CD4-positive, alpha-beta T cell (primary cell): ENCODE data around the gene MTX1. TPM values are rescaled to one million over a fixed set of nuclear protein-coding genes. Genes with fewer than 3 reads are reported as not detected.
A peak's percentile ranks its signal among the peaks of the same experiment; 100 is the strongest.

ENCODE experiments used
- ATAC-seq: fragments of 200-7000 bp; cut with Tn5 transposase; one replicate; pipeline ENCODE4 v1.10.0; 2022; ENCODE audit warnings: mild to moderate bottlenecking; ENCODE audit not compliant: poor library complexity
- CTCF ChIA-PET: fragments of 350-600 bp; sonication (Branson Sonifier 250); formaldehyde crosslinking; loops from one replicate; lab custom pipeline; 2021; ENCODE audit warnings: antibody characterized with exemption, inconsistent platforms; lab: Charles Lee
- POLR2A ChIA-PET: fragments of 350-600 bp; sonication (Branson Sonifier 250); formaldehyde crosslinking; loops from one replicate; lab custom pipeline; 2021; ENCODE audit warnings: antibody characterized with exemption, inconsistent platforms; lab: Charles Lee
- DNase-seq, 14 experiments: peaks; one replicate each; pipeline ENCODE4 v3.0.0-alpha.2; 2013 to 2020; ENCODE audit warnings: mixed read lengths in 2 of 14
- H3K27ac ChIP-seq, 2 donors: one replicate each; pipeline versions ENCODE4 v1.5.1 to v1.7.0; 2013; ENCODE audit warnings: low read length in 2 of 2, low read depth in 1 of 2, mild to moderate bottlenecking in 1 of 2
- H3K27me3 ChIP-seq, 2 experiments: 1 replicate in 1 of 2; 2 replicates in 1 of 2; pipeline versions ENCODE4 v1.6.1 to v1.7.0; 2013; ENCODE audit warnings: low read length in 2 of 2, control low read depth in 1 of 2, mild to moderate bottlenecking in 1 of 2, moderate library complexity in 1 of 2; ENCODE audit not compliant: insufficient read depth in 2 of 2, control insufficient read depth in 1 of 2
- H3K36me3 ChIP-seq: one replicate; pipeline ENCODE4 v1.6.1; 2013; ENCODE audit warnings: low read length, control low read depth; ENCODE audit not compliant: insufficient read depth
- H3K4me1 ChIP-seq: one replicate; pipeline ENCODE4 v1.6.1; 2013; ENCODE audit warnings: low read length, control low read depth; ENCODE audit not compliant: insufficient read depth
- H3K4me3 ChIP-seq: one replicate; pipeline ENCODE4 v1.5.1; 2013; ENCODE audit warnings: mild to moderate bottlenecking, low read length, moderate library complexity
- H3K9me3 ChIP-seq, 2 experiments: 1 replicate in 1 of 2; 2 replicates in 1 of 2; pipeline versions ENCODE4 v1.6.1 to v1.7.0; 2013; ENCODE audit warnings: low read length in 2 of 2, mild to moderate bottlenecking in 2 of 2, control low read depth in 1 of 2, moderate library complexity in 1 of 2; ENCODE audit not compliant: control insufficient read depth in 1 of 2, insufficient read depth in 1 of 2
- H3K27ac Mint-ChIP-seq: one replicate; pipeline ENCODE4 v1.8.0; 2020; ENCODE audit warnings: mixed read lengths
- H3K27me3 Mint-ChIP-seq: one replicate; pipeline ENCODE4 v1.8.0; 2021; ENCODE audit warnings: mixed read lengths
- H3K36me3 Mint-ChIP-seq: one replicate; pipeline ENCODE4 v1.8.0; 2021; ENCODE audit warnings: low read depth, mixed read lengths
- H3K4me1 Mint-ChIP-seq: one replicate; pipeline ENCODE4 v1.8.0; 2021; ENCODE audit warnings: low read depth, mixed read lengths
- H3K4me3 Mint-ChIP-seq: one replicate; pipeline ENCODE4 v1.8.0; 2020; ENCODE audit warnings: mild to moderate bottlenecking, mixed read lengths
- H3K9me3 Mint-ChIP-seq: one replicate; pipeline ENCODE4 v1.8.0; 2020; ENCODE audit warnings: mixed read lengths
- CTCF ChIP-seq: fragments of 200-600 bp; IDR thresholded peaks from one replicate; pipeline ENCODE4 v1.8.0; 2022; ENCODE audit warnings: antibody characterized with exemption, mild to moderate bottlenecking
- intact Hi-C, 2 experiments: fragments of 100-400 bp; cut with DNase I in 1 of 2; cut with micrococcal nuclease in 1 of 2; formaldehyde crosslinking; loops; one replicate each; pipeline versions ENCODE4 v1.15.1 to v1.9.0; 2023 to 2025; cut with DNase I, micrococcal nuclease
- total RNA-seq, 174 experiments: library from RNA in 2 of 174; stranded (reverse) in 2 of 174; gene quantifications; one replicate each; pipeline ENCODE4 v1.2.3 and lab custom pipeline; 2021 to 2026

MTX1 gene
- total RNA-seq, 2 experiments from 2014 or later = 19.9 to 20.7 TPM

- Histone ChIP-seq H3K9me3 (no peaks in the 10 kb centered on the region), H3K4me3 (peak overlapping the region; percentile 77), H3K4me1 (peaks cover 64% of the 10 kb centered on the region), H3K36me3 (peaks cover 30% of the 10 kb centered on the region), H3K27ac (peak overlapping the region; percentile 89 to 91), H3K27me3 (peaks cover 0 to under 1% of the 10 kb centered on the region in 2 experiments)
- intact Hi-C loops = no loop called here
- peak overlapping the region; percentile 100 for H3K4me3 Mint-ChIP-seq
- DNase-seq (no peak), ATAC-seq (peak; percentile 39)
- H3K27ac Mint-ChIP-seq = peak overlapping the region; percentile 95
- H3K4me1 Mint-ChIP-seq = peaks cover 63% of the 10 kb centered on the region
- no peaks in the 10 kb centered on the region for H3K9me3 Mint-ChIP-seq
- TF ChIP-seq CTCF = no peak
- ChIA-PET CTCF (interaction anchor here (0.8 to 4.2 kb wide), 15 partner anchors 22 to 217 kb away, joined by 3 to 26 read pairs (median 7); partner anchors contain the start of genes PBXIP1 and THBS3), POLR2A (interaction anchor here (0.9 to 4.4 kb wide), 15 partner anchors 22 to 220 kb away, joined by 3 to 31 read pairs (median 6); partner anchors contain the start of genes ADAM15, CLK2 and SLC50A1)
- peaks cover 3% of the 10 kb centered on the region for H3K27me3 Mint-ChIP-seq
- peaks cover 47% of the 10 kb centered on the region for H3K36me3 Mint-ChIP-seq
Measured at GRCh38 chr1:155171836-155172731, 36.4 kb upstream of the MTX1 start.

DNA sequence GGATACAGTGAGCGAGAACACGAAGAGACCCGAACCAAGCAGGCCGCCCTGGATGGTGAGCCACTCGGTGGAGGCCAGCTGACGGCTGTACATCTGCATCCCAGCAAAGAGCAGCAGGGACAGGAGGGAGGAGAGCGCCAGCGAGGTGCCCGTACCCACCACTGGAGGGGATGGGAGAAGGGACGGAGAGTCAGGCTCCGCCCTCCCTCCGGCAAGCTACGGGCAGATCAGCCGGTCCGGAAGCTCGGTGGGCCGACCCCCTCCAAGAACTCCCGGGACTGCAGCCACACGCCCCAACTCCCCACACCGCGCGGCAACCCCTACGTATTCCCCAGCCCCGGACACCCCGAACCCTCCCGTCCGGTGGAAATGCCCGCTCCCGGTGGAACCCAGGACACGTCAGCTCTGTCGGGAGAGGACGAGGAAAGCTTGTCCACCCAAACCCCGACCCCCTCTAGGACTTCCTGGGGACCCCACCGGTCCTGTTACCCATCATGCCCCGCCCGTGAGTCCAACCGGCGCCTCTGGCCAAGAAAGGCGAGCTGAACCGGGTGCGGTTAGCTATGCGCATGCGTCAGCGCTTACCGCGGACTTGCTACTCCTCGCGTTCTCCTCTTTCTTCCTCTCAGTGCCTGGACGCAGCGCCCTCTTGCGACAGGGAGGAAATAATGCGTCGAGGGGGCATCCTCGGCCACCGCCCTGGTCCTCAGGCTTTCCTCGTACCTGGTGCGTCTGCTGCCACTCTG, 35.6 kb upstream of the MTX1 start, which contains the start of gene KRTCAP2:
KRTCAP2 (minus strand) TSS at position 573 of the 746 bp plus-strand sequence; CDS start at position 493, 80 bp downstream.
- no peaks in the 10 kb centered on the region for H3K27me3 ChIP-seq
- DNase-seq (peak; percentile 90 to 97 (median 92)), ATAC-seq (peak; percentile 80)
- ChIA-PET POLR2A (interaction anchor here (0.6 to 4.4 kb wide), 23 partner anchors 21 to 221 kb away, joined by 3 to 31 read pairs (median 5); partner anchors contain the start of genes ADAM15, CLK2, EFNA3 and SCAMP3), CTCF (interaction anchor here (0.7 to 4.2 kb wide), 21 partner anchors 21 to 693 kb away, joined by 3 to 26 read pairs (median 5); partner anchors contain the start of genes PBXIP1, SYT11 and THBS3)
- Mint-ChIP-seq H3K4me1 (peaks cover 55% of the 10 kb centered on the region), H3K4me3 (peak within 1 kb of the TSS; percentile 100), H3K9me3 (no peaks in the 10 kb centered on the region), H3K36me3 (peaks cover 54% of the 10 kb centered on the region), H3K27me3 (no peaks in the 10 kb centered on the region), H3K27ac (peak within 1 kb of the TSS; percentile 95)
- peak; percentile 84 for TF ChIP-seq CTCF
- H3K9me3 ChIP-seq = no peaks in the 10 kb centered on the region
- intact Hi-C loops = loop anchor here in 1 of 2 experiments (1.0 kb wide), 1 partner anchor 33 kb away; the partner anchor contains the start of gene DPM3
- peak within 1 kb of the TSS; percentile 89 to 91 for H3K27ac ChIP-seq
- H3K4me3 ChIP-seq = peak within 1 kb of the TSS; percentile 77
- H3K4me1 ChIP-seq = peaks cover 58% of the 10 kb centered on the region
- peaks cover 38% of the 10 kb centered on the region for H3K36me3 ChIP-seq
